KG1 (cell line): ENCODE data around the gene SARDH.

Experiments
- DNase-seq: peaks from one replicate; lab custom pipeline; 2025; lab: John Stamatoyannopoulos, UW

The SARDH gene

DNA sequence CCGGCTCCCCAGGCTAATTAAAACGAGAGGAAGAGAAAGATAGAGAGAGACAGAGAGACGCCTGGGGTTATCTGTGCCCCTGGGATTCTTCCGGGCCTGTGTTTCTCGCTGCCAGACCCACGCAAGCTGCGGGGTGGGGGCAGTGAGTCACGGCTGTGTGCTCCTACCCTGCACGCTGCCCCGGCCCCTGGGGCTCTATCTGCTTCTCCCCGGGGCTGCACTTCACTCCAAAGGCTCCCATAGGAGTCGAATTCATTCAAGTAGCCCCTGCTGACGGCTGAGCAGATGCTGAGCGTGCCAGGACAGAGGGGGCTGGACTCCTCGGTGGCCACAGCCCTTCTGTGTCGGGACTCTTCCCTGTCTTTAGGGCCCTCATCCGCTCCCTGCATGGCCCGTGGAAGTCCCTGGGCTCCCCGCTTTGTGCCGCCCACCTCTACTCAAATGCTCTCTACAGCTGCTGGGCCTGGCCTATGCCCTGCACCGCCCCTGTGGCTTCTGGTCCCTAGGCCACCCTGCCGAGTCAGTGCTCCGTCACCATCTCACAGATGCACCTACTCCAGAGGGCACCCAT lies 22.8 kb downstream of the SARDH start:
- DNase-seq, result no peak

DNA sequence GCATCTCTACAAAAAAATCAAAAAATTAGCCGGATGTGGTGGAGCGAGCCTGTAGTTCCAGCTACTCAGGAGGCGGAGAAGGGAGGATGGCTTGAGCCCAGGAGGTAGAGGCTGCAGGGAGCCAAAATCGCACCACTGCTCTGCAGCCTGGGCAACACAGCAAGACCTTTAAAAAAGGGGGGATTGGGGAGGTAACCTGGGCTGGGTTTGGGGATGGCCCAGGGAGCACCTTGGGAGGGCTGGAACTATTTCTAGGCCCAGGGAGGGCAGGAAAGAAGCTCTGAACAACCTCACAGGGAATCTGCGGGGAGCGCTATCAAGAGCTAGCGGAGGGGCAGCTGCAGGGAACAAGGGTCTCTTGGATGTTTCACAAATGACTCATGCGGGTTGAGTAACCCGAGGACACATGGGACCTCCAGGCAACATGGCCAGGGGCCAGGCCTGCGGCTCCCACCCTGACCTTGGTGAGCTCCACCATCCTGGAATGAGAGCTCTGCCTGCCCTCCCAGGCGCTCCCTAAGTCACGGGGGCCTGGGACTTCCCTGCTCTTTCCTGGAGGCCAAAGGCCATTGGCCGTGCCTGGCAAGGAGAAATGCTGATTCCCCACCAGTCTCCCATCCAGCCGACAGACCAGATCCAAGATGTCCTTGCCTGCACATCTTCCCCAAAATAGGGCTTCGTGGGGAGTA lies 23.4 kb downstream of the SARDH start:
- DNase-seq, result no peak

DNA sequence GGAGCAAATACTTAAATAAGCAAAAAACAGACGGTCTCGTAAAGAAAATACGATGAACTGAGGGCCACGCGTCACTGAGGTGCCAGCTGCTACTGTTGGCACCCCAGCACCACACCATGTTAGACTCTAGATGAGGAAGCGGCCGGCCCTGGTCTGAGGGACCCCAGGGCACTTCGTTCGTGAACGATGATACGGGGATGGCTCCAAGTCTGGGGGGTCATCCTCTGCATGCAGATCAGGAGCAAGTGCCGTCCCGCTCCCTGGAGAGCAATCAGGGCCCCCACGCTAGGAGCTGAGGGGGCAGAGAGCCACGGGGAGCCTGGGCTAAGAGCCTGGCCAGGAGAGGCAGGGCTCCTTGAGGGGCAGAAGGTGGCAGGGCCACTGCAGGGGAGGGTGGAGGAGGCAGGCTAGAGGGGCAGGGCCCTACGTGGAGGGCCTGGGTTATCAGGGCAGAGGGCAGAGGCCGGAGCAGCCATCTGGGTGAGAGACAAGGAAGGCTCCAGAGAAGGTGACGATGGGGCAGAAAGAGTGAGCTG lies 24.1 kb downstream of the SARDH start:
- no peak for DNase-seq

DNA sequence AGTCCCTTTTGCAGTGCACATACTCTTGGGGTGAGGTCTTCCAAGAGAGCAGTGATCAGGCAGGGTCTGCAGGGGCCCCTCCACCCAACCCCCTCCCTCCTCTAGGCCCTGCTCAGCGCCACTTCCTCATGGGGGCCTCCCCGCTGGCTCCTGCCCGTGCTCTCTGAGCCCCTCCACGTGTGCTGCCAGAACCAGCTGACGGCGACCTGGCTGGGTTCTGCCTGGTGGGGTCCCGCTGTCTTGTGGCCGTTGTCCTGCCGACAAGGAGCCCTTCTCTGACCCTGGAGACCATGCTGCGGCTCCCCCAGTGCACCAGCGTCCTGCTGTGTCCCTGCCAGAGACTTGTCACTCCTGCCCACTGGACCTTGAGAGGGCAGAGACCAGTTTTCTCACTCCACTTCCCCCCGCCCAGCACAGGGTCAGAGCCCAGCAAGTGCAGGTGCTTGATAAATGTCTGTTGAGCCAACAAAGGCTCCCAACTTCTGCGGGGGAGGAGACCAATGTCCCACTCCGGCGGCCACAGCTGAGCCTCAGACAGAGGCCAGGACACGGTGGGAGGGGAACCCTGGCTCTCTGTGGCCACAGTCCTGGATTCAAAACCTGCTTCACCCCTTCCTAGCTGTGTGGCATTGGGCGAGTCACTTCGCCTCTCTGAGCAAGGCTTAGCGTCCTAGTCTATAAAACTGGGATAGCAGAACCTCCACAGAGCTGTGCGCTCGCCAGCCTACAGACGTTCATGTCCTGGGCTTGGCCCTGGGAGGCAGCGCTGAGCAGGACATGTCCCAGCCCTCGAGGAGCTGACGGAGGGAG lies 24.8 kb downstream of the SARDH start:
- DNase-seq, result no peak

DNA sequence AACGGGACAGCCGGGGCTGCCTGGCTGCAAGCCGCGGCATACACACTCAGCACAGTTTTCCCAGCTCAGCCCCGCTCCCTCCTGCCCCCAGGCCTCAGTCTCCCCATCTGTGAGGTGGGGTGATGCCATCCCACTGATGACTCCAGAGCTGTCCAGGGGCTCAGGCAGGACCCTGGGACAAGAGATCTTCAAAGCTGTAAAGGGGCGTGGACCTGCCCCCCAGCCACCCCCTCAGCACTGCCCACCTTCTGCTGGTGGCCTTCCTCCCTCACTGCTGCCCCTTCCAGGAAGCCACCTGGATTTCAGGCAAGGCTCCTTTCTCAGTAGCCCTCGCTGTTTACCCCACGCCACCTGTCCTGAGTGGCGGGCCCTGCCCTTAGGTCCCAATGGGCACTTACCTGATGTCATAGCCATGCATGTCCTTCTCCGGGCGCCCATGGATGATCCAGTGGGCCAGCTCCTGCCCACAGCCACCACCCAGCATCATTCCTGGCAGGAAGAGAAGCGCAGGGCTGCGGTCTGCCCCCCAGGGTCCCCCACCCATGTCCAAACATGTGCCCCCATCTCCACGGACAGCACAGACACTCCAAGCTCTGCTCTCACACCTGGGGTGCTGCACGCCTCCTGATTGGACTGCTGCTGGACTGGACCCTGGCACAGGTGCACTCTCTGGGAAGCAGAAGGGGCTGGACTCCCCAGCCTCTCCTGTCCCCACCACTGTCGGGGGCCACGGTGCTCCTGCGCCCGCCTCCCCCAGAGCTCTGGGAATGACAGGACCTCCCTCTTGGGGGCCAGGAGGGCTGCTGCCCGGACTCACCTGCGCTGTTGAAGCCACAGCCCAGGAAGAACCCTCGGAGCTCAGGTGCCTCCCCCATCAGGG lies 25.7 kb downstream of the SARDH start:
- no peak for DNase-seq

DNA sequence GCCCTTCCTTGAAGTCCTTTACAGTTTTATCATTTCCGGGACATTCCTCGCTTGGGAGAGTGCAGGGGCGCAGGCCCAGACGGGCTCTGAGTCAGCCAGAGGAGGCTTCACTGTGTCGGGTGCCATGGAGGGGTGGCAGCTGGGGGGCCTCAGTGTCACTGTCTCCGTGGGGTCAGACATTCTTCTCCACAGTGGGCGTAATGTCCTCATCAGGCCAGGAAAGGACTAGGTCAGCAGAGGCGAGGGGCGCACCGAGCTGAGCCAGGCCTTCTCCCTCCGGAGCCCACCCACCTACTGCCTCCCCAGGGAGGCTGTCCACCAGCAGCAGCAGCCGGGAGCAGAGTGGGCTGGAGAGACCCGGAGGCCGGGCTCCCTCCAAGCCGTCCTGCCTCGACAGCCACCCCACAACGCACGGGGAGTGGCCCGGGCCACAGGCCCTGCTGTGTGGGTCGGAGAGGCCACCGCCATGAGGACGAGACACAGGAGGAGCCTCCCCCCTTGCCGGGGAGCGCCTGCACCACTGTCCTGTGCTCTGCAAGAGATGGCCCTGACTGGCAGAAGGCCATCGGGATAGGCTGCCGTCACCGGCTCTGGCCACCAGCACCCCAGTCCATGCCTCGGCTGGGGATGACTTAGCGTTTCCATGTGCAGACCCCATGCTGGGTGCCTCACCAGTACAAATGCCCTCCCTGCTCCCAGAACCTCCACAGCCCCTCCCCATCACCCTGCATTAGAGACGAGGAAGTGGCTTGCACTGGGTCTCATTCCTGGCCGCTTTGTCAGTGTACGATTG lies 26.5 kb downstream of the SARDH start:
- DNase-seq, result no peak

DNA sequence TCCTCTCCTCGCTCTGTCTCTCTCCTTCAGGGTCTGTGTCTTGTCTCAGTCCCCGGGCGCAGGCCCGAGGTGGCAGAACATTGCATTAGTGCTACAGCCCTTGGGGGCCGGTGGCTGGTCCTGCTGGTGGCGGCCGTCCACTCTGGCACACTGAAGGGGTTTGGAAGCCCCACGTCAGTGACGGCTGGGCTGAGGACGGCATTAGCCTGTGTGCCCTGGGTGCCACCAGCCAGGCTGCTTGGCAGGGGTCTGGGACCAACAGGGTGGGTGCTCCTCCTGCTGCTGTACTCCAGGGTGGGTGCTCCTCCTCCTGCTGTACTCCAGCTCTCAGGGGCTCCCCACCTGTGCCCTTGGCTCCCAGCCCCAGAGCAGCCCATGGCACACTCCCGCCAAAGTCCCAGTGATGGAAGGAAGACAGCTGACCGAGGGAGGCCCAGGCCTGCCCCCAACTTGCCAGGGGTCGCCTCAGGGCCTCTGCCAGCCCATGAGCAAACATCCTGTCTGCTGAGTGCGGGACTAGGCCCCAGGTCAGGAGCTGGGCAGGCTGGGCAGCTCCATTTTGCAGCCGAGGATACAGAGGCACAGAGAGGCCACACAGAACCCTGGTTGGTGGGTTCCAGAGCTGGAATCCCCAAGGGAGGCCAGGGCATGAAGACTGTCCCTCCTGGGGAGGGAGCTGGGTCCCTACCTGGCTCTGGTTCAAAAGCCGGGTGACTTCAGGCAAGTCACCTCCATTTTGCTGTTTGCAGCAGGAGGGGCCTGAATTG lies 27.3 kb downstream of the SARDH start:
- no peak for DNase-seq

DNA sequence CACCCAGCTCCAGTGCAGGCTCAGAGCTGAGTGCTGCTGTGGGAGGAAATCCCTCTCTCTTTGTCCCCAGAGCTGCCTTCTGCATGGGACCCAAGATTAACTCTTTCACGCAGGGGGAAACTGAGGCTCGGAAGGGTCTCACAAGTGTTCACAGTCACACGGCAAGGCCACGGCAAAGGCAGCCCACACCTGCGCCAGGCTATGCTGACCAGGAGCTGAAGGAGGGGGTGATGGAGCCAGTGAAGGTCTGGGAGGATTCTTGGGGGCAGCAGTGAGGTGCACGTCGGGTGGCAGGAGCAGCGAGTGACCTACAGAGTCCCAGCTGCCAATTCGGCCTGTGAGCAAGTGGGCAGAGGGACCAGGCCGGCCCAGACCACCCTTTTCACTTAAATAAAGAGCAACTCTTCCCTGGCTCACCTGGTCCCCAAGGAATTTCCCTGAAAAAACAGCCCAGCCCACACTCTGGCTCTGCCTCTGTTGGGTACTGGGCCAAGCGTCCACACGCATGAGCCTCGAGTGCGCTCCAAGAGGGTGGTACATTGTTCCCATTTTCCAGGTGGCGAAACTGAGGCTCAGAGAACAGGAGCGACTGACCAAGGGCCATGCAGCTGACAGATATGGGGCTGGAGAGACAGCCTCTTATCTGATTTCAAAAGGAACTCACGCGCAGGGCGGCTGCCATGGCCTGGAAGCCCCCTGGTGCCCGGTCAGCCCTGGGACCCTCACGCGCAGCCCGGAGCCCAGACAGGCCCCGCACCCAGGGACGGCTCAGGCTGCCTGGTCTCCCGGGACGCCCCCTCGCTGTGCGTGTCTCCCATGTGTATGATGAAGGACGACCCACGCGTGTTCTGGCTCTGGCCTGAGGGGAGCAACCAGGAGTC lies 28.2 kb downstream of the SARDH start:
- no peak for DNase-seq

DNA sequence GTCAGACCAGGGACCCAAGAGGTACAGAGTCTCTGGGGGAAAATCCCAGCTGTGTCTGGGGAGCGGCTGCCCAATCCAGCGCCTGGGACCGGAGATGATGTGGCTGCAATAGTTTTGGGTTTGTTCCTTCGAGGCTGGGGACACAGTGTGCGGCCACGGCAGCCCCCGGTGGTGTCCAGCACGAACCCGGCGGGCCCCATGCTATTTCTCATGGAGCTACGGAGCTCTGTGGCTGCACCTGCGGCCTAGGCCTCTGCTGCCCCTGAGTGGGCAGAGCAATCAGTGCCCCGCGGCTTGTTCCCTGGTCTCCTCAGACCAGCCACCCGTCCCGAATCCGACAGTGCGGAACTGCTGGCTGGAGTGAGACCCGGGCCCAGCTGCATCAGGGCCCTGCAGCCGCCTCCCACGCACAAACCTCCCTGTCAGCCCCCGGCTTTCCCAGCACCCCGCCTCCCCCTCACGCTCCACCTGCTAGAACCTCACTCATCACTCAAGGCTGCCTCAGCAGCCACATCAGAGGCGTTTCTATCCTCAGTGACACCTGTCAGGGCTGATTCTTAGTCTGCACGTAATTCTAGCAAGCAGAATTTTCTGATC lies 29.0 kb downstream of the SARDH start:
- no peak for DNase-seq

DNA sequence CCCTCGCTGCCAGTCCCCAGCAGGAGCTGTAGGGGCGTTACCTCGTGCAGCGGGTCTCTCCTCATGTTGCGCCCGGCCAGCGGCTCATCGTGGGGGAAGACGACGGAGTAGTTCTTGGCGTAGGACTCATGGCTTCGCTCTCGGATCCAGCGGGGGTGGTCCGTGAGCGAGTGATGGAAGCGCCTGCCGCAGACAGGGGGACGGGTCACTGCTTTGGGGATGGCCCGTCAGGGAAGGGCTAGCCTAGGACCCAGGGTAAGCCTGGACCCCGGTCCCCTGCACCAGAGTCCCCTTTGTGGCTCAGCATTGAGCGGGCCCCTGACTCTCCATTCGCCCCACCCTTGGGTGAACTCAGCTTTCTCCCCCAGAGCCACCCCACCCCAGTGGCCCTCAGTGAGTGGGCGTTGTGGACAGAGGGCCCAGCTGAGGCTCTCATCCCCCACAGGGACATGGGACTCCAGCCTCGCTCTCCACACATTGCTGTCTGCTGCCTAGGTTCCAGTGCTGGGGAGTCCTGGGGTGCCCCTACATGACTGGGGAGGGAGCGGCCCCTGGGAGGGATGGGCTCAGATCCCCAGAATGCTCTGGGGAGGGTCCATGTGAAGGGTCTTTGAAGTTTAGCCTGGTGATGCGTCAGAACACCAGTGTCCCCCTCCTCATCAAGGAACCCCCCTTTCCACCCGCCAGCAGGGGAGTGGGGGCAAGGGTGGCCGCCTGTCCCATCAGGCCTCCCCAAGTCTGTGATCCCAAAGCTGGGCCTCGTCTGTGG lies 29.7 kb downstream of the SARDH start:
- DNase-seq, result no peak

DNA sequence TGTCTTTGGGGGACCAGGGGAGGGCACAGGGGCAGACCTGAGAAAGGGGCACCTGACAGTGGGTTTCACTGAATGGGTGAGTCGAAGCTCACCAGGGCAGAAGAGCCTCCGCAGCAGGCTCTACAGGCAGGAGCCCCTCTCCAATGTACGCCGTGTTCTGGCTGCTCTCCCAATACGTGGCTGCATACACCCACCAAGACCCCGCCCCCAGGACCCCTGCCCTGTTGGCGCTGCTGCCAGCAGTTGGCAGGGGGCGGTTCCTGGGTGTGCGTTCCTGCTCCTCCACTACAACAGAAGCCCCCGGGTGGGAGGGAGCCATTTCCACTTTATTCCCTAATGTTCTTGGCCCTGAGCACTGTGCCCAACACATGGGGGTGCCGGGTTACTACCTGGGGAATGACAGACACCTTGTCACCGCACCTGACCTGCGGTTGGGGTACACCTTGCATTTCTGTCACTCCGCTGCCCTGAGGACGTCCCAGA lies 30.3 kb downstream of the SARDH start:
- no peak for DNase-seq

DNA sequence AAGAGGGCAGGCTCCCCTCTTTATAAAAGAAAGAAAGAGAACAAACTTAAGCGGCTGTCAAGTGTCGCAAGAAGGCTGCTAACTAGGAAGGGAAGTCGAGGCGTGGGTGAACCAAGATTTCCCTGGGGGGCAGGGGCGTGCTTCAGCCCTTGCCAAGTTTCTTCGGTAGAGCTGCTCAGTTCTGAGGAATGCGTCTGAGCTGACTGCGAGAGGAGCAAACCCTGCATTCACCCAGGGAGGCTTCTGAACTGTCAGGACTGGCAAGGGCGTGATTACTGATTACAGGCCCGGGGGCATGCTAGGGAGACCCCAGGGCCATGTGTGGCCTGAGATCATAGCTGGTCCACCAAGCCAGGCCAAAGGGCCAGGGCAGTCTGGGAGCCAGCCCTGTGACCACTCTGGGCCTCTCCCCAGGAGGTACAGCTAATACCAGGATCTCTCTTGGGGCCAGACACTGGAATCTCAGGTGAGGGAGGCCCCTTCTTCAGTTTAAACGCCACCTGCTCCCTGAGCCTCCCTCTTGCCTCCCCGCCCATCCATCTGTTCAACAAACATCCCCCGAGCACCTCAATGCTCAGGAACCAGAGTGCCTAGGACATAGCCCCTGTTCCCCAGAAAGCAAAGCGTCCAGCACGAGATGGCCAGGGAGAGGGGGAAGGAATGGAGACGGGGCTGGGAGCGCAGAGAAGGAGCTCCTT lies 30.9 kb downstream of the SARDH start:
- DNase-seq, result no peak

DNA sequence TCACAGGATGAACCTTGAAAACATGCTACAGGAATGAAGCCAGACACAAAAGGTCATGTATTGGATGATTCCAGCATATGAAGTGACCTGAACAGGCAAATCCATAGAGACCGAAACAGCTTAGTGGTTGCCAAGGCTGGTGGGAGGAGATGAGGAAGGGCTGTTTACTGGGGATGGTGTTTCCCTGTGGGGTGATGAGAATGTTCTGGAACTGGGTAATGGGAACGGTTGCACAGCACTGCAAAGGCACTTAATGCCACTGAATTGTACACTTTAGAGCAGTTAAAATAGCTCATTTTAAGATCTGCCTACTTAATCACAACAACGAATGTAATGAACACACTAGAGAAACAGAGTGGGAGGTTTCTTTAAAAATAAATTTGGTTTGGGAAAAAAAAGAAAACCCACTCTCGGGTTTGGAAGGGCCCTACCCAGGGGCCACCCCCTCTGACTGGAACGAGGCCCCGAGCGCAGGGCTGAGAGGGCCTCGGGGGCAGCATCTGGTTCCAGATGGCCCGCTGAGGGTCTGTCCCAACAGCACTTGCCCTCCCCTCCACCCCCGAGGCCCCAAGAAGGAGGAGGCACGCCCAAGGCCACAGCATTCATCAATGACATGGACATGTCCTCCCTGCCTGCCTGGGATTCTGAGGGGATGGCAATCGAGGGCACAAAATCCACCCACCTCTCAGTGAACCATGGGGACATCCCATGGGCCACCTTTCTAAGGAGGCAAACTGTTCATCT lies 31.7 kb downstream of the SARDH start:
- DNase-seq, result no peak

DNA sequence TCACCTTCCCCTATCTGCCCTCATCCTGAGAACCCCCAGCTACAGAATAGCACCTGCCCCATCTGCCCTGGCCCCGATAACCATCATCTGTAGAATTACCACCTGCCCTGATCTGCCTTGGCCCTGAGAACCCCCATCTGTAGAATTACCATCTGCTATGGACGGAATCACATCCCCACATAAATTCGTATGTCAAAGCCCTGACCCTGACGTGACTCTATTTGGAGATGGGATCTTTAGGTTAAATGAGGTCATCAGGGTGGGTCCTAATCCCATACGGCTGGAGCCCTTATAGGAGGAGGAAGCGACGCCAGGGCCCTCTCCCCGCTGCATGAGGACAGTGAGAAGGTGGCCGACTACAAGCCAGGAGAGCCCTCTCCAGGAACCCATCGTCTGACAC lies 32.6 kb downstream of the SARDH start:
- no peak for DNase-seq

DNA sequence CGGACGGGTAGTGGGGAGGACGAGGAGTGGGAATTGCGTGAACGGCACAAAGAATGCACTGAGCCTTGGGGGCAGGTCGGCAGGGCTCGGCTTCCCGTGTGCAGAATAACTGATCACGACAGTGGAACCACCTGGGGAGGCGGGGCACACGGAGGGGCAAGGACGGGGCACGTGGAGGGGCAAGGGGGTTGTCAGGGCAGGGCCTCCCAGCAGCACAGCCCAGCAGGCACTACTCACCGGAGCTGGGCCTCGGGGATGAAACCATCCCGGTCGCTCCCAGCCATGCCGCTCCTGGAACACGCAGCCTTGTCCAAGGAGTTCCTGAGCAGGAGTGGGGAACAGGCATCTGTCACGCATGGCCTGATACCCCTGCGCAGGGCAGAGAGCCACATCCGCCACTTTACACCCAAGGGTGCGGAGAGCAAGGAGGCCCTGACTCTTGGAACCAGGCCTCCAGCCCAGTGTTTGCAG lies 33.4 kb downstream of the SARDH start:
- no peak for DNase-seq

DNA sequence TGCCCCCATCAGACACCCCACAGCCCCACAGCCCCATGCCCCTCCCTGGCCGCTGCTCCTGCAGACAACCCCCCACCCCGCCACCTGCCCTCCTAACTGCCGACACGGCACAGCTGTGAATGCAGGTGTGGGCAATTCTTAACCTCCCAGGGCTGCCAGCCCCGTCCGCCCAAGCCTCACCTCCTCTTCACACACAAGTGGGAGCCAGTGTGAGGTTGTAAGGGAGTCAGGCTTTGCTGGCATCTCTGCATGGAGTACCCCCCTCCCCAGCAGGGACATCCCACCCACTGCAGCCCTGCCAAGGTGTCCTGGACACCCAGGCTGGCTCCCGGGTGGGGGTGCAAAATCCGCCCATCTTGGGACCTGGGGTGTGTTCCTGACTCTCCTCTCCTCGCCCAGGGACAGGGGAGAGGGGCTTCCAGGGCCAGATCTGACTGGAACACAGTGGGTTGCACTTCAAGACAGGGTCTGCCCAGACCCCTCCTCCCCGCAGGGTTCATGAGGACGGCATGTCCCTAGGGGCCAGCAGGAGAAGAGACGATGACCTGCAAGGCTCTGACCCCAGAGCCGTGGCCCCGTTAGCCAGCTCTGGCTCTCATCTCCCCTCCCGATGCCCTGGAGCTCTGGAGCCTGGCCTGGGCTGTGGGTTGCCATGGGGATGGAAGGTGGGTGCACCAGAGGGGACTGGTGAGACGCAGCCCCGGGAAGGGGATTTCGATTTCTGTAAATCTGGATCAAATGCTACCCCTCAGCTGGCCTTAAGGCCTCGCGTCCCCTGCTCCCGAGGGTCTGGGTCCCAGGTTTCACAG lies 34.4 kb downstream of the SARDH start:
- no peak for DNase-seq
